GM19238 (cell line): Measurements from ENCODE around the gene CHRNA1.
A peak's percentile ranks its signal among the peaks of the same experiment; 100 is the strongest.

Experiments used
- DNase-seq: peaks from one replicate; pipeline ENCODE4 v3.0.0; 2011; ENCODE audit warnings: low spot score; ENCODE audit not compliant: insufficient read length

Gene CHRNA1

GRCh38 chr2:174784316-174784715 lies 20.0 kb upstream of the CHRNA1 start:
- DNase-seq: no peak

- no peak for DNase-seq
Measured at GRCh38 chr2:174781996-174782395, 17.7 kb upstream of the CHRNA1 start.

DNA sequence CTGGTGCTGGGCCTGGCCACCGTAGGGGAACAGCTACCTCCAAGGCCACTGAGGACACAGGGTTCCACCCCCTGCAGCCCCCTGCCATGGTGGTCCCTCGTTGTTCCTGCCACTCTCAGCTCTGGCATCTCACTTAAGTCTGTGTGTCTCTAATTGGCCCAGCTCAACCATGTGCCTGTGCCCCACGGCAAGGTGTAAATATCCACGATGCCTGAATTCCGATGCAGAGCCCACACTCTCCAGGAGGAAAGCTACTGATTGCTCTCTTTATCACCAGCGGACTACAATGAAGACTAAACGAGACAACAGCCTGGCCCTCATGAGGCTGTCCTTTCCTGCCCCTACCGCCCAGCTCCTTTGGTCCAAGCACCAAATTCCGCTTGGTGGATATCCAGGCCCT lies 17.0 kb upstream of the CHRNA1 start:
- DNase-seq: no peak

DNA sequence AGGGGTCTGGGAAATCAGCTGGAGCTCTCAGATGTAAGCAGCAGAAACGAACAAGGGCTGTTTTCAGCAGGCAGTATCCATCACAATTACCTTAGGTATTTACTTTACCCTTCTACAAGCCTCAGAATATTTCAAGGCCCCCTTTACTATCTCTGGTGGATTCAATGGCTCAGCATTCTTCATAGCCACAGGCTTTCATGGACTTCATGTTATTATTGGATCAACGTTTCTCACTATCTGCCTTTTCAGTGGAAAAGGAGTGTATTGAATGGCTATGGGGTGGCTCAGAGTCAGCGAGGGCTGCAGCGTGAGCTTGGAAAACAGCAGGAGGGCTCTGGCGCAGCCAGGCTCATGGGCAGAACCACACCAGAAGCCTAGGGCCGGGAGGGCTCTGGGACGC lies 16.6 kb upstream of the CHRNA1 start:
- DNase-seq: no peak

- no peak for DNase-seq
Measured at GRCh38 chr2:174780191-174780840, 16.0 kb upstream of the CHRNA1 start.

DNA sequence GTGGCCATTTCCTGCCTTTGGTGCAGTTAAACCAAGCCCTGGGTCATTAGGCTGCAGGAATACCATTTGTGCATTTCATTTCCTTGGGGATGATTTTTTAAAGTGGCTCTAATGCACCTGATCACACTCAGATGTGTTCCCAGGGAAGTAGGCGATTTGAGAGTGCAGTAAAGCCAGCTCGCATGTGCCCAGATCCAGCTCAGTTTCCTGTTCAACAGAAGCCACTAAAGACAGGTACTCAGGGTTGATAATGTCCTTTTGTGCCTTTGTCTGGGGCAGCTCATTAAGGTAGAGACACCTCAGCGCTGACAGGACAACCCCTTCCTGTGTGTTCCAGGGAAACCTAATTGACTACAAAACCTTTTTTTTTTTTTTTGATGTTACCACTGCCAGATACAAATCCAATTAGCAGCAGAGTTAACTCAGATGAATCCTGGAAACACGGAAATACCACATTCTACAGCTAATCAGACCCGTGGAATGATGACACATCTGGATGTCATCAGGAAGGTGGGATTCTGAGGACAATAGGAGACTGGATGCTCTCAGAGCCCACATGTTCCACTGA lies 15.2 kb upstream of the CHRNA1 start:
- no peak for DNase-seq

GRCh38 chr2:174778085-174778981 lies 14.1 kb upstream of the CHRNA1 start:
- no peak for DNase-seq

GRCh38 chr2:174777347-174778084 lies 13.2 kb upstream of the CHRNA1 start:
- DNase-seq: no peak

- DNase-seq: no peak
Measured at GRCh38 chr2:174776675-174777074, 12.4 kb upstream of the CHRNA1 start.

DNA sequence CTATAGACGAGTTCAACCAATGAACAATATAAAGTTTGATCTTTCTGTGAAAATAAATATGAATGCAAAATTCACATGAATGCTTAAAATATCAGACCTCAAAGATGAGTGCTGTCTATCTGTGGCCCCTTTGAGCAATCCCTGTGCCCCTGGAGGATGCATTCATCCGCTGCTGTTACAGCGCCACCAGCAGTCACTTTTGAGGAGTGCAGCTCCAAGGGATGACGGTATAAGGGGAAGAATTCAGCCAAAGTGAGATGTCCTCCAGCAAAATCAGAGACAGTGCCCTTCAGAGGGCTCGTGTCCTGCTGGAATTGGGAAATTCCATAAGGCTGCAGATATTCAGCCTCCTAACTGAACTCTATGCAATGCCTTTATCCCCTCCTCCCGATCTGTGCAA lies 12.0 kb upstream of the CHRNA1 start:
- no peak for DNase-seq

DNA sequence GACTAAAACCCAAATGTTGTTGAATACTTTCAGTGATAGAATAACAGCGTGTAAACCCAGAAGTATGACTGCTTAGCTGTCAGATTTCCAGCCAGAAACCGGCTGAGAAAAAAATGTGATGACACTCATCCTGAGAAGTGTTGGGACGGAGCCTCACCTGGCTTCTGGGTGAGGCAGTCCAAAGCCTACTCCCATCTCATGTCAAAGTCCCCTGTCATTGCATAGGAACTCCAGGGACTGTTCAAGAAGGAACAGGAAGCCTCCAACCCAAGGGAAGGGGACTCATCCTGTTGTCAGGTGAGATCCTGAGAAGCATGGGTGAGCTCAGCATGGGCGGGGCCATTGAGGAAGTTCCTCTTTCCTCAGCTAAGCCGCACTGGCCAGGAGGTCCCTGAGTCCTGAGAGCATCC lies 11.3 kb upstream of the CHRNA1 start:
- no peak for DNase-seq

DNA sequence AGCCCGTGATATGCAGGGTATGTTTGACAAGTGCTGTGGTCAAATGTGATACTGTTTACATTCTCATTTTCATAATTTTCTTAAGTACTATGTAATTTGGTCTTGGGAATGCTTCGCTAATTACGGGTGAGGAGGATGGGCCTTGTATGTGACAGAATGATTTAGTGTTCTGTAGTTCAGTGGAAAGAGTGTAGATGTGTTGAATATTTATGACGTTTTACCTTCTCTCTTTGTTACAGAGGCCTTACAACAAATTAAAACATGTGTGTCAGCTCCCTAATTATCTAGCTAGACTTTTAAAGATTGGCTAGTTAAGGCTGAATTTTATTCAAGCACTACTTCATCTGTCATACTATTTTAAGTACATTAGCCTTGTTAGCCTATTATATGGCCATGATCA lies 10.6 kb upstream of the CHRNA1 start:
- DNase-seq: no peak

- DNase-seq: no peak
Measured at GRCh38 chr2:174773215-174773614, 8.9 kb upstream of the CHRNA1 start.

DNA sequence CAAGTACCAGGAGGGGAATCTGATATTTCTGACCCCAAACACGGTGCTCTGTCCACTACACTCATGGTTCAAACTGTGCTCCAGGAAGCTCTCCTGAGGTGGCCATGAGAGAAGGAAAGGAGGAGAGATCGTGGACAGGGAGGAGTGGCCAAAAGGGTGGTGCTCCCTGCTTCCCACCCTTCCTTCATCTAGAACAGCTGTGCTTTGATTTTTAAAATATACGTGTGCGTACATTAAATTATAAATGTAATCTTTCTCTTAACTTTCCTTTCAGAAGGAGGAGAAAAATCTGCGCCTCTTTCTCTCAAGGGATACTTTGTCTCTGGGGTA lies 8.2 kb upstream of the CHRNA1 start:
- DNase-seq: no peak

GRCh38 chr2:174771631-174772471 lies 7.6 kb upstream of the CHRNA1 start:
- peak; percentile 42 for DNase-seq

GRCh38 chr2:174771136-174771535 lies 6.9 kb upstream of the CHRNA1 start:
- no peak for DNase-seq

DNA sequence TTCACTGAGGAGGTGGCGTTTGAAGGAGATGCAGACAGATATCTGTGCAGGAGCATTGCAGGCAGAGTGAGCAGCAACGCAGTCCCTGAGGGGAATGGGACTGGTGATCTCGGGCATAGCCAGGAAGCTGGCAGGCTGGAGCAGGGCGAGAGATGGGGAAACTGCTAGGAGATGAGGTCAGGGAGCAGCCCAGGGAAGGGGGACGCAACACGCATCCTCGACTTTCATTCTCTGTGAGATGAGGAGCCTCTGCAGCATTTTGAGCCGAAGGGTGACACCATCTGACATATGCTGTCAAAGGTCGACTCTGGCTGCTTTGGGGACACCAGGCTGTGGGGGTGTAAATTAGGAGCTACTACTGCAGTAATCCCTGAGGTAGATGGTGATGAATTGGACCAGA lies 4.3 kb upstream of the CHRNA1 start:
- no peak for DNase-seq

DNA sequence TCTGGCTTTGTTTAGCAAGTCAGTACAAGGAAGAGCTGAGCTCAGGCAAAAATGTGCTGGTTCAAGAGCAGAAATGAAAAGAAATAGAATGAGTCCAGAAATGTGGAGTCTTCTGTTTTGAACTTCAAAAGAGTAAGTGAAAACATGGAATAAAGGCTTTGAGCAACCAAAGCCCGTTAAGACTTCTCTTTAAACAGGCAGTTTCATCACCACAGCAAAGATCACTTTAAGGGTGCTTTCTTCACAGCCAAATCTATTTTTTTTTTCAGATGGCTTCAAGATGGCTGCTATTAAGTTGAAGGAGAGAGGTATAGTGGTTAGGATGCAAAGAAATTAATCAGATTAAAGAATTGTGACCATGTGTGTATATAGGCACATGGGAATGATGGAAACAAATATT lies 2.0 kb upstream of the CHRNA1 start:
- DNase-seq: no peak

DNA sequence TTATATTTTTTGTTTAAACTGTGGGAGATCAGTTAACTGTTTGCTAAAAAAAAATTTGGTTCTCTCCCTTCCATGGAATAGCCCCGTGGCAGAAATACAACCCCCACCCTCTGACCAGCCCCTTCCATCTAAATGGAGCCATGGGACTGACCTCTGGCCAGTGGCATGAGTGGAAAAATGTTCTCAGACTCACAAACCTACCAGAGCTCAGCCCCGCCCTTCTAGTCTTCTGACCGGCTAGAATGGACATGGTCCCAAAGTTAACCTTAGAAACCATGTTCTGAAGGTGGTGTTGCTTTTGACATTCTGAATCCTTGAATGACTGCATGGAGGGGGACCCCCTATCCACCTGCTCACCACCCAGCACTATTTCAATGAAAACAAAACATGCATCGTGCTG lies 1.3 kb upstream of the CHRNA1 start:
- no peak for DNase-seq

DNA sequence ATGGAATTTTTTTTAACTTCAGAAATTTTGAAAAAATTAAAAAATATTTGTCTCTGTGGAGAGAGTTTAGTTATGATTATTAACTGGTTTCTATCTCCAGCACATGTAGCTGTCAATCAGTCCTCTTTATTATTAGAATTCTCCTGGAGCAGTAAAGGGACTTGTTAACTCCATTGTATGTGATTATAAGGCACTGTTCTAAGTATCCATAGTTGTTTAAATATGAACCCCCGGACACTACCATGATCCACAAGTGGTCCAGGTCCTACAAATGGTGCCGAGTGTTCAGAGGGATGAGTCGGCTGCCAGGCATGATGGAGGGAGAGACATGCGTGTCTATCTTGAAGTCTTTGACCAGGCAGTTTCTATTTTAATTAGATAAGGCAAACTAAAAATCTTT lies 492 bp downstream of the CHRNA1 start:
- no peak for DNase-seq

DNA sequence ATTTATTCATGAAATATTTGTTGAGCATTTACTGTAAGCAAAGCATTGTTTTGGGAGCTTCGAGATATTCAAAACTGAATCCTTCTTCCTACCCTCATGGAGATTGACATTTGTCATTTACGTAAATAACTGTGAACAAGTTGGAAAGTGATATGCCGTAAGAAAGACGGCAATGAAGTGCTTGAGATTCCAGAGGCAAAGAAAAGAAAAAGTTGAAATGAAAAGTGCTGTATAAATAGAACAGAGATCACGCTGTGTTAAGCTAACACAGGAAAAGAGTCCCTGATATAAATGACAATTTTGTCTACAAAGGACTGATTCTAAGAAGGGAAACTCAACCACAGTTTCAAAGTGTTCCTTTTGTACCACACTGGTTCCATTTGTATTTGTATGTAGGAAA lies 1.8 kb downstream of the CHRNA1 start:
- no peak for DNase-seq
